ENCODE data around the gene SLC38A3.
"Not testable (repeated sequence)": the region's sequence is repeated elsewhere in the genome, so short reads cannot be mapped to it uniquely, and the experiment has no call there.

SLC38A3 gene

GRCh38 chr3:50256978-50257890 lies 52.2 kb downstream of the SLC38A3 start:
- DNase-seq = no peak

GRCh38 chr3:50258029-50258680 lies 53.1 kb downstream of the SLC38A3 start:
- no peak for DNase-seq

- DNase-seq = no peak
Observed at GRCh38 chr3:50258979-50259378, 53.9 kb downstream of the SLC38A3 start.

GRCh38 chr3:50259432-50260026 lies 54.5 kb downstream of the SLC38A3 start:
- no peak for DNase-seq

GRCh38 chr3:50260027-50260941 lies 55.2 kb downstream of the SLC38A3 start:
- DNase-seq = peak; percentile 79

GRCh38 chr3:50260942-50261441 lies 55.9 kb downstream of the SLC38A3 start:
- DNase-seq = no peak

GRCh38 chr3:50261505-50261904 lies 56.4 kb downstream of the SLC38A3 start:
- no peak for DNase-seq

GRCh38 chr3:50262200-50262599 lies 57.1 kb downstream of the SLC38A3 start:
- DNase-seq = not testable (repeated sequence)

GRCh38 chr3:50262778-50263177 lies 57.7 kb downstream of the SLC38A3 start:
- no peak for DNase-seq

GRCh38 chr3:50263478-50264382 lies 58.7 kb downstream of the SLC38A3 start:
- DNase-seq = no peak

GRCh38 chr3:50264383-50264963 lies 59.4 kb downstream of the SLC38A3 start:
- DNase-seq = no peak

- no peak for DNase-seq
Observed at GRCh38 chr3:50264964-50265485, 60.0 kb downstream of the SLC38A3 start.

GRCh38 chr3:50265571-50265970 lies 60.5 kb downstream of the SLC38A3 start:
- no peak for DNase-seq

GRCh38 chr3:50266017-50266416 lies 60.9 kb downstream of the SLC38A3 start:
- DNase-seq = no peak

- DNase-seq = no peak
Observed at GRCh38 chr3:50266836-50267235, 61.8 kb downstream of the SLC38A3 start.

GRCh38 chr3:50267280-50267913 lies 62.3 kb downstream of the SLC38A3 start:
- DNase-seq = no peak

- DNase-seq = no peak
Observed at GRCh38 chr3:50268276-50268675, 63.2 kb downstream of the SLC38A3 start.

GRCh38 chr3:50268703-50269451 lies 63.8 kb downstream of the SLC38A3 start, which contains the start of gene SEMA3B:
SEMA3B (plus strand) TSS chr3:50269147; CDS start chr3:50269241, 94 bp downstream.
- DNase-seq = no peak

- DNase-seq = no peak
Observed at GRCh38 chr3:50269460-50269859, 64.4 kb downstream of the SLC38A3 start.
